TTC549 (cell line): Measurements from ENCODE around the gene PLOD3.
"Not testable (repeated sequence)": the region's sequence is repeated elsewhere in the genome, so short reads cannot be mapped to it uniquely, and the experiment has no call there.

Experiments
- FAIRE-seq: peaks from 2 replicates; lab custom pipeline; 2012; peaks lifted over from hg19 to GRCh38; lab: Jason Lieb, UNC

The PLOD3 gene

DNA sequence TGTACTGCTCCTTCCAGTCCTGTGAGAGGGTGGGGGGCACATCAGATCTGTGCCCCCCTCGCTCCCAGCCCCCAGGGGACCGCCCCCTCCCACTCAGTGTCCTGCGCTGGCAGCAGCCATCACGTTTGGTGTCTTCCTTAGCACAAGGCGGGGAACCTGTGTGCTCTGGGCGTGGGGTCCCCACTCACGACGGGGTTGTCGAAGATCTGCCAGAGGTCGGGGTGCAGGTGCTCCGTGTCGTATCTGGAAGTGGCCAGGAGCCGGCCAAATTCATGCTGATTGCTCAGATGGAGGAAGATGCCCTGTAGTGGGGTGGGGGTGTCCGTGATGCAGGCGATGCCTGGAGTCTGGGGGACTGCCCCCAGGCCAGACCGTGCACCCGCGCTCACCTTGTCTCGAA lies 7.2 kb downstream of the PLOD3 start:
- no peak for FAIRE-seq

- FAIRE-seq: no peak
These were observed 8.6 kb downstream of the PLOD3 start for GRCh38 chr7:101208794-101209193.

- no peak for FAIRE-seq
These were observed 9.9 kb downstream of the PLOD3 start for GRCh38 chr7:101207459-101207858.

GRCh38 chr7:101206665-101207042 lies 10.7 kb downstream of the PLOD3 start:
- no peak for FAIRE-seq

GRCh38 chr7:101205901-101206664 lies 11.3 kb downstream of the PLOD3 start:
- FAIRE-seq: no peak

- FAIRE-seq: not testable (repeated sequence)
These were observed 13.3 kb downstream of the PLOD3 start for GRCh38 chr7:101203740-101204738.

GRCh38 chr7:101202603-101202918 lies 14.8 kb downstream of the PLOD3 start:
- no peak for FAIRE-seq

GRCh38 chr7:101201695-101202602 lies 15.4 kb downstream of the PLOD3 start:
- no peak for FAIRE-seq

- FAIRE-seq: no peak
These were observed 16.4 kb downstream of the PLOD3 start, which contains the start of gene MOGAT3 for GRCh38 chr7:101200862-101201599. MOGAT3 (minus strand) TSS chr7:101201036; CDS start chr7:101200854, 182 bp downstream.

GRCh38 chr7:101200504-101200861 lies 16.9 kb downstream of the PLOD3 start:
- no peak for FAIRE-seq

GRCh38 chr7:101199522-101199921 lies 17.9 kb downstream of the PLOD3 start:
- FAIRE-seq: not testable (repeated sequence)

DNA sequence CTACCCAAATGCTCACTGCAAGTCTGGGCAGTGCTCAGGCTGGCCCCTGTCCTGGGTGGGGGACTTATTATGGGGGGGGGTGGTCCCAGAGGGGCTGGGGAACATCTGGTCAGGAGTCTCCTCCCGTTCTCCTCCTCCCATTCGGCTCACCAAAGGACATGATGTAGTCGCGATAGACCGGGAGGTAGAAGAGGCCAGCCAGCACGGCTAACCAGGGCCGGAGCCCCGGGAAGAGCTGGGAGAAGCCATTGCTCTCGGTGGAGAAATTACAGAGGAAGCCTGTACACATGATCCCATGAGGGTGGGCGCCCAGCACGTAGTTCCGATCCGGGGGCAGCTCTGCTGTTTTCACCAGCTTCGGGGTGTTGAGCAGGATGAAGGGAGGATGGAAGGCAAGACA lies 18.9 kb downstream of the PLOD3 start:
- no peak for FAIRE-seq

DNA sequence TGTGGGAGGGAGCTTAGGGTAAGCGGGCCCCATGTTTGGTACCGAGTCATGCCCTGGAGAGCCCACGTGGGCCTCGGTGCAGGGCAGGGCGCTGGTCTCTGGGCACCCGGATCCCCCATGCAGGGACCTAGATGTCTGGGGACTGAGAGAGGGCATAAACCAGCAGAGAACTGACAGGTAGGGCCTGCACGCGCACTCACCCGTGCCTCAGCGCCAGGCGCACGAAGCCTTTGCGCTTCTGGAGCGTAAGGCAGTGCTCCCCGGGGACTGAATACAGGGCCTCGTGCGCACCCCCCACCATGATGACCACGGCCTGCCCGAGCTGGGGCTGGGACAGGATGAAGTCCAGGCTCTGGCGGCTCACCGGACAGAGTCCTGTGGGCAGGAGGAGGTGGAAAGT lies 19.4 kb downstream of the PLOD3 start:
- FAIRE-seq: no peak

DNA sequence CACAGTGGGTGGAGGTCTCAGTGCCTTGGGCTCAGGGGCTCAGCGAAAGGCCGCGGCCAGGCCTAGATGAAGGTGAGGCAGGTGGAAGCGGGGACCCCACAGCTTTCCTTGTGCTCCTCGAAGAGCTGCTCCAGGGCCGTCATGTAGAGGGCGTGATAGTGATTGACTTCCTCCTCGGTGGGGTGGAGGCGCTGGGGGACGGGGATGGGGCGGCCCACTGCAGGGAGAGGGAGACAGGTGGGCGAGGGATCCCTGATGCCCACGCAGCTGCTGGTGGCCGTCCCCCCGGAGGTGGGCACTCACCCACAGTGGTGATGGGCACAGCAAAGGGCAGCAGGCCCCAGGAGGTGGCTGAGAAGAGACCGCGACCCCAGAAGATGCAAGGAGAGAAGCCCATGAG lies 21.5 kb downstream of the PLOD3 start:
- FAIRE-seq: no peak

DNA sequence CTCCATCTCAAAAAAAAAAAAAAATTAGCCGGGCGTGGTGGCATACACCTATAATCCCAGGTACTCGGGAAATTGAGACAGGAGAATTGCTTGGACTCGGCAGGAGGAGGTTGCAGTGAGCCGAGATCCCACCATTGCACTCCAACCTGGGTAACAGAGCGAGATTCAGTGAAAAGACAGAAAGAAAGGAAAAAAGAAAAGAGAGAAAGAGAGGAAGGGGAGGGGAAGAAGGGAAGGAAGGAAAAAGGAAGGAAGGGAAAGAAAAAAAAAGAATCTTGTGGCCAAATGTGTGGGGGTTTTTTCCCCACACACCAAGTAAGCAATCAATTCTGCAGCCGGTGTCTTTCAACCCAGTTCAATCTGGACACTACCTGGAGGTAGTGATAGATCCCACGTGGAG lies 28.3 kb downstream of the PLOD3 start:
- no peak for FAIRE-seq

DNA sequence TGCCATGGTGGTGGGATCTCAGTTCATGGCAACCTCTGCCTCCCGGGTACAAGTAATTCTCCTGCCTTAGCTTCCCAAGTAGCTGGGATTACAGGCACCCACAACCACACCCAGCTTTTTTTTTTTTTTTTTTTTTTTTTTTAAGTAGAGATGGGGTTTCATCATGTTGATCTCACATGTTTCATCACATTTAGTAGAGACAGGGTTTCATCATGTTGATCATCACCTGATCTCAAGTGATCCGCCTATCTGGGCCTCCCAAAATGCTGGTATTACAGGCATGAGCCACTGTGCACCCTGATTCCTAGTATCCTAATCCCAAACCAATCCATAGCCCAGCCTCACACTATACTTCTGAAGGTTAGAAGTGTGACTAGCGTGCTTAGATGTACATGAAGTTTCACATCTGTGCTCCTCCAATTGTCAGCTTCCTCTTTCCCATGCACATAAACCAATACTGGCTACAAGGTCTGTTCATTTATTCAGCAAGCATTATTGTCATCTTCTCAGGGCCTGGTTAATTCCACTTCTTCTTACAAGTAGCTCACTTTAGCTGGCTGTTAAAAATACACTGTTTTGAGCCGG lies 30.4 kb downstream of the PLOD3 start:
- no peak for FAIRE-seq

- FAIRE-seq: no peak
These were observed 31.2 kb downstream of the PLOD3 start for GRCh38 chr7:101186194-101186593.

DNA sequence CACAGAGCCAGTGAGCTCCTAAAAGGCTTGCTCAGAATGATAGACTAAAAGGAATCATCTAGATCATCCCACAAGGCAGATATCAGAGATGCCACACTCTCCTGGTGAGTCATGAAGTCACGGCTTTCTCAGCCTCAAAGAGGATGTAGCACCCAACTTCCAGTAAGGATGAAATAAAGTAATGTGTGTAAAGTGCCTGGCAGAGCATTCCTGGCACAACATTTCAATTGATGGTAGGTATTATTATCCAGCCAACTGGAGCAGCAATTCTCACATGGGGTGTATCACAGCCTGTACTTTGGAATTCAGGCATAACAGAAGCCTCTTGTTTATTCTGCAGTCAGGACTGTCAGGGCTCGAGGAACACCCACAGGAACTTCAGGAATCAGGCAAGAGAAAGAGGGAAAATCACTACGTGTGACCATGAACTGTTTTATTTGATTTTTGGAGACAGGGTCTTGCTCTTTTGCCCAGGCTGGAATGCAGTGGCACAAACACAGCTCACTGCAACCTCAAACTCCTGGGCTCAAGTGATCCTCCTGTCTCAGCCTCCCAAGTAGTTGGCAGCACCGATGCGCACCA lies 32.0 kb downstream of the PLOD3 start:
- FAIRE-seq: no peak

DNA sequence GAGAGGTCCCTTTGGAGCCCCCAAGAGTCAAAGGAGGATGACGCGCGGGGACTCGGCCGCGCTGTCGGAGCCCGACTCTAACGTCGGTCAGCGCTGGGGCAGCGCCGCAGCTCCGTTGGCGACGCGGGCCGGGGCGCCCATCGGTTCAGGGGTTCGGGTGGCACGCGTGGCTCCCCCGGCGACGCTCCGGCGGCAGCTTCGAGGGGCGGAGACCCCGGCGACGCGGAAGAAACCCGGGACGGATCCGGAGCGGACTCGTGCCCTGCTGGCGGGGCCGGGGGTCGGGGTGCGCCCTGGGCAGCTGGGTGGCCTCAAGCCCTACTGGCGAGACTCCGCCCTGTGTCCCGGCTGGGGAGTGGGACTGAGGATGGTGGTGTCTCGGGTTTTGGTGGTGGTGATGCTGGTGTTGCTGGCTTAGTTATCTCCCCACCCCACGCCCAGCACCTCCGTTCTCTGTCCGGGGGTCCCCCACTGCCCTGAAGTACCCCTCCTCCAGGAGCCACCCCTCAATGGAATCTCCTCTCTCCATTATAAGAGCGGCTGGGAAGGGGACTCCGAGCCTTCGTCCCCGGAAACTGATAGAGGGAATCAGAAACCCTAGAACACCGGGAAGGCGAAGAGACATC lies 37.1 kb downstream of the PLOD3 start, which contains the start of gene NAT16:
Gene NAT16, minus strand, starts transcription at position 164 of the 626 bp plus-strand sequence. CDS start 5,486 bp downstream, outside the sequence.
- FAIRE-seq: no peak

- FAIRE-seq: no peak
These were observed 37.7 kb downstream of the PLOD3 start for GRCh38 chr7:101179713-101180112.
